SK-N-SH (cell line): ENCODE measurements around the gene PTTG1IP.

Experiments used
- CHD2 ChIP-seq: fragments of 150-350 bp; IDR thresholded peaks from 2 replicates; pipeline ENCODE4 v1.6.1; 2018; ENCODE audit warnings: low read length; ENCODE audit not compliant: partially characterized antibody
- EP300 ChIP-seq, 2 experiments: IDR thresholded peaks; 2 replicates each; pipeline versions ENCODE4 v1.4.0 to v1.6.1; 2012; ENCODE audit warnings: borderline replicate concordance in 1 of 2, low read depth in 1 of 2, low read length in 1 of 2
- RFX5 ChIP-seq: IDR thresholded peaks from 2 replicates; pipeline ENCODE4 v1.6.1; 2012; ENCODE audit warnings: mild to moderate bottlenecking, improper control_type of control experiment, low read length
- TAF1 ChIP-seq: IDR thresholded peaks from 2 replicates; pipeline ENCODE4 v1.6.1; 2012; ENCODE audit warnings: low read depth, mild to moderate bottlenecking, low read length, moderate library complexity, borderline replicate concordance
- TF ChIP-seq, protein P1 (sequence below): fragments of 150-350 bp; IDR thresholded peaks from 2 replicates; pipeline ENCODE4 v1.6.1; 2016; ENCODE audit warnings: mild to moderate bottlenecking, low read depth, low read length
- TF ChIP-seq, protein P2 (sequence below): fragments of 200-600 bp; sonication (generic); IDR thresholded peaks from 2 replicates; pipeline ENCODE4 v1.6.1; 2017; ENCODE audit warnings: antibody characterized with exemption, mild to moderate bottlenecking, moderate library complexity

GRCh38 chr21:44817914-44818639 lies 55.4 kb downstream of the PTTG1IP start, which contains the start of gene SUMO3:
- TF ChIP-seq, protein P1, sequence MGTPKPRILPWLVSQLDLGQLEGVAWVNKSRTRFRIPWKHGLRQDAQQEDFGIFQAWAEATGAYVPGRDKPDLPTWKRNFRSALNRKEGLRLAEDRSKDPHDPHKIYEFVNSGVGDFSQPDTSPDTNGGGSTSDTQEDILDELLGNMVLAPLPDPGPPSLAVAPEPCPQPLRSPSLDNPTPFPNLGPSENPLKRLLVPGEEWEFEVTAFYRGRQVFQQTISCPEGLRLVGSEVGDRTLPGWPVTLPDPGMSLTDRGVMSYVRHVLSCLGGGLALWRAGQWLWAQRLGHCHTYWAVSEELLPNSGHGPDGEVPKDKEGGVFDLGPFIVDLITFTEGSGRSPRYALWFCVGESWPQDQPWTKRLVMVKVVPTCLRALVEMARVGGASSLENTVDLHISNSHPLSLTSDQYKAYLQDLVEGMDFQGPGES = no peak
- TF ChIP-seq, protein P2, sequence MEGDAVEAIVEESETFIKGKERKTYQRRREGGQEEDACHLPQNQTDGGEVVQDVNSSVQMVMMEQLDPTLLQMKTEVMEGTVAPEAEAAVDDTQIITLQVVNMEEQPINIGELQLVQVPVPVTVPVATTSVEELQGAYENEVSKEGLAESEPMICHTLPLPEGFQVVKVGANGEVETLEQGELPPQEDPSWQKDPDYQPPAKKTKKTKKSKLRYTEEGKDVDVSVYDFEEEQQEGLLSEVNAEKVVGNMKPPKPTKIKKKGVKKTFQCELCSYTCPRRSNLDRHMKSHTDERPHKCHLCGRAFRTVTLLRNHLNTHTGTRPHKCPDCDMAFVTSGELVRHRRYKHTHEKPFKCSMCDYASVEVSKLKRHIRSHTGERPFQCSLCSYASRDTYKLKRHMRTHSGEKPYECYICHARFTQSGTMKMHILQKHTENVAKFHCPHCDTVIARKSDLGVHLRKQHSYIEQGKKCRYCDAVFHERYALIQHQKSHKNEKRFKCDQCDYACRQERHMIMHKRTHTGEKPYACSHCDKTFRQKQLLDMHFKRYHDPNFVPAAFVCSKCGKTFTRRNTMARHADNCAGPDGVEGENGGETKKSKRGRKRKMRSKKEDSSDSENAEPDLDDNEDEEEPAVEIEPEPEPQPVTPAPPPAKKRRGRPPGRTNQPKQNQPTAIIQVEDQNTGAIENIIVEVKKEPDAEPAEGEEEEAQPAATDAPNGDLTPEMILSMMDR = no peak
- no peak for TF ChIP-seq EP300 (IDR thresholded peaks at IDR 0.05; ENCODE audit: borderline replicate concordance in 1 of 2, low read depth in 1 of 2, low read length in 1 of 2)
- no peak for TF ChIP-seq CHD2
- no peak for TF ChIP-seq RFX5
- TF ChIP-seq TAF1 = no peak
